Suprapubic skin (tissue), 3 donors: ENCODE measurements around the gene RGS6.

Experiments
- EP300 ChIP-seq: sonication (generic); formaldehyde crosslinking; IDR thresholded peaks from one replicate; pipeline ENCODE4 v1.6.1; 2017; ENCODE audit warnings: antibody characterized with exemption
- TF ChIP-seq, protein P1 (sequence below), 2 donors: fragments of 200-600 bp in 1 of 2; fragments of 450-650 bp in 1 of 2; sonication (generic) in 1 of 2; IDR thresholded peaks; one replicate each; pipeline ENCODE4 v1.5.1; 2016 to 2019; ENCODE audit warnings: antibody characterized with exemption in 2 of 2, mild to moderate bottlenecking in 1 of 2, moderate library complexity in 1 of 2

DNA sequence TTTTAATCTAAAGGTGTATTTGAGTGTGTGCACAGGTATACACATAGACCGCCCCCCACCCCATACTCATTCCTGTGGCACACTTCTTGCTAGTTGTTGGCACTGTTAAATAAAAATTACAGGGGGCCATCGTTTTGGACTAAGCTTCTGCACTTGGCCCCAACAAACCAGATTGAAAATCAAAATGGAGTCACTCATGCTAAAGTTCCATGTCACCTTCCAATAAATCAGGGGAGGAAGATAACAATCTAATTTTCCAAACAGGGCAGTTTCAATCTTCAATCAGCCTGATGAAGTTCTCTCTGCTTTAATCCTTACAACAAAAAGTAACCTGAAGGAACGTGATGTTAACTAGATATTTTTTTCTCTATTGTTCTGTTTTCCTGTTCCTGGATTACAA is 78.2 kb downstream of the RGS6 start:
- TF ChIP-seq EP300 = no peak
- TF ChIP-seq, protein P1, sequence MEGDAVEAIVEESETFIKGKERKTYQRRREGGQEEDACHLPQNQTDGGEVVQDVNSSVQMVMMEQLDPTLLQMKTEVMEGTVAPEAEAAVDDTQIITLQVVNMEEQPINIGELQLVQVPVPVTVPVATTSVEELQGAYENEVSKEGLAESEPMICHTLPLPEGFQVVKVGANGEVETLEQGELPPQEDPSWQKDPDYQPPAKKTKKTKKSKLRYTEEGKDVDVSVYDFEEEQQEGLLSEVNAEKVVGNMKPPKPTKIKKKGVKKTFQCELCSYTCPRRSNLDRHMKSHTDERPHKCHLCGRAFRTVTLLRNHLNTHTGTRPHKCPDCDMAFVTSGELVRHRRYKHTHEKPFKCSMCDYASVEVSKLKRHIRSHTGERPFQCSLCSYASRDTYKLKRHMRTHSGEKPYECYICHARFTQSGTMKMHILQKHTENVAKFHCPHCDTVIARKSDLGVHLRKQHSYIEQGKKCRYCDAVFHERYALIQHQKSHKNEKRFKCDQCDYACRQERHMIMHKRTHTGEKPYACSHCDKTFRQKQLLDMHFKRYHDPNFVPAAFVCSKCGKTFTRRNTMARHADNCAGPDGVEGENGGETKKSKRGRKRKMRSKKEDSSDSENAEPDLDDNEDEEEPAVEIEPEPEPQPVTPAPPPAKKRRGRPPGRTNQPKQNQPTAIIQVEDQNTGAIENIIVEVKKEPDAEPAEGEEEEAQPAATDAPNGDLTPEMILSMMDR (IDR thresholded peaks at IDR 0.05) = no peak
